ENCODE data around the gene MRPL43. TPM values are rescaled to one million over a fixed set of nuclear protein-coding genes. Genes with fewer than 3 reads are reported as not detected.

MRPL43 gene
- total RNA-seq, 1 donor from 2014 or later: 24.5 TPM

DNA sequence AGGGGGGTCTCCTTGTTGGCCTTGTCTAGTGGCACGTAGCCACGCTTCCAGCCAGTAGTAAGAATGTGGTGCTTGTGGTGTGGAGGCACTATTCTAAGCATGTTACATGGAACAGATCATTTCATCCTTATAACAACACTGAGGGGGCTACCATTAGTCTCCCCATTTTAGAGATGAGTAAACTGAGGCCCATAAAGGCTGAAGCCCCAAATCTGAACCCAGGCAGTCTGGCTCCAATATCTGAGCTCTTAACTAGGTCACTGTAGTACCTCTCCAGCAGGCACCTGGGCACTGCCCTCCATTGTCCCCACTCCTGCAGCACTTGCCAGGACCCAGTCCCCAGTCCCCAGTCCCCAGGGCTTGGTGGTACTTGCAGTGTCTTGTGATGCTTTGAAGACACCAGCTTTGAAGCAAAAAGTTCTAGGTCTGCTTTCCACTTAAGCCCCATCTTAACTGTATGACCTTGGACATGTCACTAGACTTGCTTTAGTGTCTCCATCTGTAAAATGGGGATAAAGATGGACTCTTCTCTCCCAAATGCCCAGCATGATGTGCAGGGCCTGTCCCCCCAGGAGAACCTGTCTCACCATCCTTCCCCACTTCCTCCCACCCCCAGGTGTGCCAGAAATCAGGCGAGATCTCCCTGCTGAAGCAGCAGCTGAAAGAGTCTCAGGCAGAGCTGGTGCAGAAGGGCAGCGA is 18.7 kb upstream of the MRPL43 start:
- Histone ChIP-seq H4K20me1 (ENCODE audit: low read depth) (peaks cover 29% of the 10 kb centered on the region), H3K27me3 (no peaks in the 10 kb centered on the region), H3K36me3 (no peaks in the 10 kb centered on the region), H2AFZ (replicated peaks) (no peak overlapping the region), H3K4me3 (no peak overlapping the region), H3K4me2 (no peak overlapping the region), H3K9me3 (ENCODE audit: low read depth) (no peaks in the 10 kb centered on the region), H3K4me1 (peaks cover 18% of the 10 kb centered on the region), H3K79me2 (ENCODE audit: low read depth) (peaks cover 25% of the 10 kb centered on the region), H3K27ac (peak overlapping the region; percentile 29), H3K9ac (no peak overlapping the region), H3F3A (ENCODE audit: low read depth) (peaks cover 15% of the 10 kb centered on the region)
- Mint-ChIP-seq H3K4me3 (no peak overlapping the region), H3K9me3 (no peaks in the 10 kb centered on the region), H3K27ac (no peak overlapping the region), H3K36me3 (peaks cover 10% of the 10 kb centered on the region), H3K27me3 (ENCODE audit: insufficient read depth, low read depth) (peaks cover 6% of the 10 kb centered on the region), H3K4me1 (peaks cover 10% of the 10 kb centered on the region)
- no peak for TF ChIP-seq CTCF (IDR thresholded peaks at IDR 0.05)
- DNase-seq (ENCODE audit: low spot score): no peak

DNA sequence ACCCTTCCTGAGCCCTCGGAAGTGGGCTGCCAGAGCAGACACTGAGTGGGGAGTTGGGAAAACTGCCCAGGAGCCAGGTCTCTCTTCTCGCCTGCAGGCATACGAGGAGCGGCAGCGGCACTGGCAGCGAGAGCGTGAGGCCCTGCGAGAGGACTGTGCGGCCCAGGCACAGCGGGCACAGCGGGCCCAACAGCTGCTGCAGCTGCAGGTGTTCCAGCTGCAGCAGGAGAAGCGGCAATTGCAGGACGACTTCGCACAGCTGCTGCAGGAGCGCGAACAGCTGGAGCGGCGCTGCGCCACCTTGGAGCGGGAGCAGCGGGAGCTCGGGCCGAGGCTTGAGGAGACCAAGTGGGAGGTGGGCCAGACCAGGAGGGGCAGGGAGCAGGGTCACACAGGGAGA is 18.1 kb upstream of the MRPL43 start:
- no peaks in the 10 kb centered on the region for H3K27me3 ChIP-seq
- peaks cover 8% of the 10 kb centered on the region for H3K27me3 Mint-ChIP-seq (ENCODE audit: insufficient read depth, low read depth)
- peaks cover 31% of the 10 kb centered on the region for H3K79me2 ChIP-seq (ENCODE audit: low read depth)
- no peak overlapping the region for H3K27ac Mint-ChIP-seq
- peaks cover 19% of the 10 kb centered on the region for H3K4me1 ChIP-seq
- H3K4me2 ChIP-seq: no peak overlapping the region
- no peak overlapping the region for H3K4me3 Mint-ChIP-seq
- H3K4me3 ChIP-seq: no peak overlapping the region
- H3K4me1 Mint-ChIP-seq: peaks cover 14% of the 10 kb centered on the region
- peaks cover 29% of the 10 kb centered on the region for H4K20me1 ChIP-seq (ENCODE audit: low read depth)
- H3K9ac ChIP-seq: no peak overlapping the region
- no peaks in the 10 kb centered on the region for H3K36me3 ChIP-seq
- H3F3A ChIP-seq (ENCODE audit: low read depth): peaks cover 15% of the 10 kb centered on the region
- H3K27ac ChIP-seq: no peak overlapping the region
- no peaks in the 10 kb centered on the region for H3K9me3 Mint-ChIP-seq
- DNase-seq (ENCODE audit: low spot score): no peak
- TF ChIP-seq EZH2phosphoT487 (IDR thresholded peaks at IDR 0.05): no peak
- no peak for TF ChIP-seq CTCF (IDR thresholded peaks at IDR 0.05)
- no peak for TF ChIP-seq EZH2 (IDR thresholded peaks at IDR 0.05)
- H3K9me3 ChIP-seq (ENCODE audit: low read depth): no peaks in the 10 kb centered on the region
- H3K36me3 Mint-ChIP-seq: peaks cover 10% of the 10 kb centered on the region
- H2AFZ ChIP-seq (replicated peaks): no peak overlapping the region

- Histone ChIP-seq H3K79me2 (ENCODE audit: low read depth) (peaks cover 40% of the 10 kb centered on the region), H3K4me1 (peaks cover 15% of the 10 kb centered on the region), H3K36me3 (no peaks in the 10 kb centered on the region)
These were observed 16.4 kb upstream of the MRPL43 start for GRCh38 chr10:101003639-101004206.

More at GRCh38 chr10:101003639-101004206, 16.4 kb upstream of the MRPL43 start:
- Mint-ChIP-seq H3K4me3 (no peak overlapping the region), H3K27me3 (ENCODE audit: insufficient read depth, low read depth) (peaks cover 11% of the 10 kb centered on the region), H3K9me3 (no peaks in the 10 kb centered on the region), H3K27ac (no peak overlapping the region), H3K4me1 (peaks cover 12% of the 10 kb centered on the region), H3K36me3 (peaks cover 10% of the 10 kb centered on the region)
- no peaks in the 10 kb centered on the region for H3K9me3 ChIP-seq (ENCODE audit: low read depth)
- H4K20me1 ChIP-seq (ENCODE audit: low read depth): peaks cover 29% of the 10 kb centered on the region
- no peak for DNase-seq (ENCODE audit: low spot score)
- H3F3A ChIP-seq (ENCODE audit: low read depth): peaks cover 18% of the 10 kb centered on the region
- no peak overlapping the region for H2AFZ ChIP-seq (replicated peaks)
- H3K27ac ChIP-seq: no peak overlapping the region
- TF ChIP-seq CTCF (IDR thresholded peaks at IDR 0.05): no peak
- no peak for TF ChIP-seq EZH2 (IDR thresholded peaks at IDR 0.05)
- TF ChIP-seq EZH2phosphoT487 (IDR thresholded peaks at IDR 0.05): no peak
- no peak overlapping the region for H3K9ac ChIP-seq
- H3K27me3 ChIP-seq: no peaks in the 10 kb centered on the region
- no peak overlapping the region for H3K4me3 ChIP-seq
- H3K4me2 ChIP-seq: no peak overlapping the region

Measured in neural progenitor cell (in vitro differentiated cells).